MM.1S (cell line): ENCODE results near the gene LAMA3.

Experiments
- DNase-seq: peaks from one replicate; pipeline ENCODE4 v3.0.0-alpha.2; 2015
- H2AFZ ChIP-seq: fragments of 300-600 bp; sonication (generic); 2 replicates; pipeline ENCODE4 v1.6.0; 2016; ENCODE audit warnings: antibody characterized with exemption, low read length
- H3F3A ChIP-seq: fragments of 300-600 bp; sonication (generic); 2 replicates; pipeline ENCODE4 v1.6.1; 2016; ENCODE audit warnings: mild to moderate bottlenecking, antibody characterized with exemption, low read length, moderate library complexity, mixed read lengths; ENCODE audit not compliant: insufficient read depth
- H3K27ac ChIP-seq: fragments of 300-600 bp; sonication (generic); 2 replicates; pipeline ENCODE4 v1.5.1; 2016; ENCODE audit warnings: mild to moderate bottlenecking, low read length
- H3K27me3 ChIP-seq: fragments of 300-600 bp; sonication (generic); replicated peaks from 2 replicates; pipeline ENCODE4 v1.6.0; 2016; ENCODE audit warnings: low read length; ENCODE audit not compliant: insufficient read depth
- H3K36me3 ChIP-seq: fragments of 300-600 bp; sonication (generic); replicated peaks from 2 replicates; pipeline ENCODE4 v1.6.1; 2016; ENCODE audit warnings: mild to moderate bottlenecking, low read length, mixed read lengths; ENCODE audit not compliant: insufficient read depth
- H3K4me1 ChIP-seq: fragments of 300-600 bp; sonication (generic); 2 replicates; pipeline ENCODE4 v1.6.1; 2016; ENCODE audit warnings: low read length, mixed read lengths
- H3K4me2 ChIP-seq: fragments of 300-600 bp; sonication (generic); 2 replicates; pipeline ENCODE4 v1.6.0; 2016; ENCODE audit warnings: low read depth, low read length
- H3K4me3 ChIP-seq: fragments of 300-600 bp; sonication (generic); 2 replicates; pipeline ENCODE4 v1.5.1; 2016; ENCODE audit warnings: low read length, mixed read lengths
- H3K79me2 ChIP-seq: fragments of 300-600 bp; sonication (generic); 2 replicates; pipeline ENCODE4 v1.6.1; 2016; ENCODE audit warnings: mixed run types, low read length, mixed read lengths
- H3K9ac ChIP-seq: fragments of 300-600 bp; sonication (generic); 2 replicates; pipeline ENCODE4 v1.6.1; 2016; ENCODE audit warnings: low read length, mixed read lengths
- H3K9me2 ChIP-seq: fragments of 300-600 bp; sonication (generic); replicated peaks from 2 replicates; pipeline ENCODE4 v1.6.1; 2016; ENCODE audit warnings: mild to moderate bottlenecking, low read length, mixed read lengths; ENCODE audit not compliant: insufficient read depth
- H3K9me3 ChIP-seq: fragments of 300-600 bp; sonication (generic); replicated peaks from 2 replicates; pipeline ENCODE4 v1.6.1; 2016; ENCODE audit warnings: mild to moderate bottlenecking, low read length, mixed read lengths; ENCODE audit not compliant: insufficient read depth
- H4K20me1 ChIP-seq: fragments of 300-600 bp; sonication (generic); 2 replicates; pipeline ENCODE4 v1.6.1; 2016; ENCODE audit warnings: mild to moderate bottlenecking, low read length, moderate library complexity, mixed read lengths; ENCODE audit not compliant: insufficient read depth
- EZH2 ChIP-seq: fragments of 300-600 bp; sonication (generic); optimal IDR thresholded peaks from 2 replicates; pipeline ENCODE3; 2017; ENCODE audit warnings: low read depth, mild to moderate bottlenecking, antibody characterized with exemption, low read length, mixed read lengths
- EZH2phosphoT487 ChIP-seq: fragments of 300-600 bp; sonication (generic); IDR thresholded peaks from 2 replicates; pipeline ENCODE4 v1.6.1; 2018; ENCODE audit warnings: antibody characterized with exemption, low read length
- TF ChIP-seq, protein P1 (sequence below): fragments of 300-600 bp; sonication (generic); IDR thresholded peaks from 2 replicates; pipeline ENCODE4 v1.5.1; 2016; ENCODE audit warnings: antibody characterized with exemption, low read length, mixed read lengths

The LAMA3 gene

DNA sequence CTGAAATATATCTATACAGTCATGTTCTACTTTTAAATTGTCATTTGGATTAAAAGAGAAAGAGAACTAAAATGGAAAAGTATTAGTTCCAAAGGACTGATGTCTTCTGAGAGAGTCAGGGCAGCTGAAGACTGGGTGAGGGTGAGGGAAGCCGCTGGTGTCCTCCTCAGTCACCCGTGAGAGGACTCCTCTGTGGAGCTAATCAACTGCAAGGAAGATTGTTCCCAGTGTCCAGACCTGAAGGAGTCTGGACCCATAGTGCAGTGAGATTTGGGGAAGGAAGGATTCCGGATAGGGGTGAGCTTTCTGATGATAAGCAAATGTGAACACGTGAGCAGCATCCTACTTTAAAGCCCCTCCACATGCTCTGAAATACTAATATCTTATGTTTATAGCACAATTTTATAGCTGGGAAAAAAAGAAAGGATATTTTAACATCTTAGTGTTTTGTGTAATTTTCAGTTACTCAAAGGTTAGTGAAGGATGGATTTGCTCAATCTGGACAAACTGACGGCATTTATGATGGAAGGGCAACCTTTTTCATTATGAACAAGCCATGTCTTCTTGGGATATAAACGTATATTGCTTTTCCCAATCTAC, 190.8 kb downstream of the LAMA3 start:
- TF ChIP-seq, protein P1, sequence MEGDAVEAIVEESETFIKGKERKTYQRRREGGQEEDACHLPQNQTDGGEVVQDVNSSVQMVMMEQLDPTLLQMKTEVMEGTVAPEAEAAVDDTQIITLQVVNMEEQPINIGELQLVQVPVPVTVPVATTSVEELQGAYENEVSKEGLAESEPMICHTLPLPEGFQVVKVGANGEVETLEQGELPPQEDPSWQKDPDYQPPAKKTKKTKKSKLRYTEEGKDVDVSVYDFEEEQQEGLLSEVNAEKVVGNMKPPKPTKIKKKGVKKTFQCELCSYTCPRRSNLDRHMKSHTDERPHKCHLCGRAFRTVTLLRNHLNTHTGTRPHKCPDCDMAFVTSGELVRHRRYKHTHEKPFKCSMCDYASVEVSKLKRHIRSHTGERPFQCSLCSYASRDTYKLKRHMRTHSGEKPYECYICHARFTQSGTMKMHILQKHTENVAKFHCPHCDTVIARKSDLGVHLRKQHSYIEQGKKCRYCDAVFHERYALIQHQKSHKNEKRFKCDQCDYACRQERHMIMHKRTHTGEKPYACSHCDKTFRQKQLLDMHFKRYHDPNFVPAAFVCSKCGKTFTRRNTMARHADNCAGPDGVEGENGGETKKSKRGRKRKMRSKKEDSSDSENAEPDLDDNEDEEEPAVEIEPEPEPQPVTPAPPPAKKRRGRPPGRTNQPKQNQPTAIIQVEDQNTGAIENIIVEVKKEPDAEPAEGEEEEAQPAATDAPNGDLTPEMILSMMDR, result no peak
- TF ChIP-seq EZH2 (no peak), EZH2phosphoT487 (no peak)

GRCh38 chr18:23880931-23881617, 191.8 kb downstream of the LAMA3 start:
- Histone ChIP-seq H2AFZ (no peak overlapping the region), H3K9me2 (no peaks in the 10 kb centered on the region), H3K36me3 (no peaks in the 10 kb centered on the region), H3F3A (no peaks in the 10 kb centered on the region), H3K4me2 (no peak overlapping the region), H3K4me1 (no peaks in the 10 kb centered on the region), H3K9me3 (no peaks in the 10 kb centered on the region), H3K27ac (no peak overlapping the region), H3K27me3 (no peaks in the 10 kb centered on the region), H3K9ac (no peak overlapping the region), H4K20me1 (no peaks in the 10 kb centered on the region), H3K4me3 (no peak overlapping the region), H3K79me2 (no peaks in the 10 kb centered on the region)
- TF ChIP-seq EZH2, result no peak
- no peak for TF ChIP-seq EZH2phosphoT487
- TF ChIP-seq, protein P1, result no peak
- DNase-seq, result no peak

More for the DNA sequence above, 190.8 kb downstream of the LAMA3 start:
- no peak for DNase-seq
- H3K4me1 ChIP-seq, result no peaks in the 10 kb centered on the region
- no peaks in the 10 kb centered on the region for H4K20me1 ChIP-seq
- H3K4me3 ChIP-seq, result no peak overlapping the region
- H3K9me3 ChIP-seq, result no peaks in the 10 kb centered on the region
- H3K27me3 ChIP-seq, result no peaks in the 10 kb centered on the region
- no peak overlapping the region for H2AFZ ChIP-seq
- no peaks in the 10 kb centered on the region for H3K79me2 ChIP-seq
- H3K27ac ChIP-seq, result no peak overlapping the region
- H3F3A ChIP-seq, result no peaks in the 10 kb centered on the region
- H3K4me2 ChIP-seq, result no peak overlapping the region
- H3K9ac ChIP-seq, result no peak overlapping the region
- no peaks in the 10 kb centered on the region for H3K36me3 ChIP-seq
- H3K9me2 ChIP-seq, result no peaks in the 10 kb centered on the region

DNA sequence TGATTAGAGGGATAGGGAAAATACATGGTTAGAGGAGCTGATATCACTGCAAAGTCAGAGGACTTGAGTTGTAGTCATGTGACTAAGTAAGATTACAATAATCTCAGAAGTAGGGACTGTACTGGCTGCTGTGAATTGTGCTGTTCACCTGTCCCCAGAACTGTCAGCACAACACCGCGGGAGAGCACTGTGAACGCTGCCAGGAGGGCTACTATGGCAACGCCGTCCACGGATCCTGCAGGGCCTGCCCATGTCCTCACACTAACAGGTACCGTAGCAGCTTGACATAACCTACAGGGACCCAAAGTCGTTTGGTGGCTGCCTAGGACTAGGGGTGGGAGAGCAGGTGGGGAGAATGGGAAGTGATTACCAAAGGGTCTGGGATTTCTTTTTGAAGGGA, 192.5 kb downstream of the LAMA3 start:
- Histone ChIP-seq H3K27me3 (no peaks in the 10 kb centered on the region), H3K4me1 (no peaks in the 10 kb centered on the region), H3K9me2 (no peaks in the 10 kb centered on the region), H2AFZ (no peak overlapping the region), H3K27ac (no peak overlapping the region), H3K4me3 (no peak overlapping the region), H3K79me2 (no peaks in the 10 kb centered on the region), H4K20me1 (no peaks in the 10 kb centered on the region), H3K4me2 (no peak overlapping the region), H3K36me3 (no peaks in the 10 kb centered on the region), H3F3A (no peaks in the 10 kb centered on the region), H3K9ac (no peak overlapping the region), H3K9me3 (no peaks in the 10 kb centered on the region)
- DNase-seq, result no peak
- TF ChIP-seq EZH2phosphoT487 (no peak), EZH2 (no peak)
- TF ChIP-seq, protein P1, result no peak
